ENCODE measurements around the gene LCOR.

LCOR gene

GRCh38 chr10:96910488-96911395 lies 78.6 kb downstream of the LCOR start:
- peaks cover 58% of the 10 kb centered on the region for H3K36me3 ChIP-seq (ENCODE audit: insufficient read depth, low read length)
- peaks cover 7% of the 10 kb centered on the region for H3K4me1 ChIP-seq (ENCODE audit: insufficient read depth, low read length)
- no peaks in the 10 kb centered on the region for H3K27me3 ChIP-seq (ENCODE audit: insufficient read depth, low read length)
- peaks cover 1% of the 10 kb centered on the region for H3K9me3 ChIP-seq (ENCODE audit: low read length)
- H3K4me3 ChIP-seq (ENCODE audit: low read length): no peak overlapping the region
- no peak overlapping the region for H2AFZ ChIP-seq (ENCODE audit: low read depth, low read length)

GRCh38 chr10:96912405-96912804 lies 80.3 kb downstream of the LCOR start:
- no peaks in the 10 kb centered on the region for H3K4me1 ChIP-seq (ENCODE audit: insufficient read depth, low read length)
- H3K9me3 ChIP-seq (ENCODE audit: low read length): peaks cover 1% of the 10 kb centered on the region
- no peak overlapping the region for H2AFZ ChIP-seq (ENCODE audit: low read depth, low read length)
- no peak overlapping the region for H3K4me3 ChIP-seq (ENCODE audit: low read length)
- peaks cover 60% of the 10 kb centered on the region for H3K36me3 ChIP-seq (ENCODE audit: insufficient read depth, low read length)
- H3K27me3 ChIP-seq (ENCODE audit: insufficient read depth, low read length): no peaks in the 10 kb centered on the region

- Histone ChIP-seq H3K27me3 (ENCODE audit: insufficient read depth, low read length) (no peaks in the 10 kb centered on the region), H2AFZ (ENCODE audit: low read depth, low read length) (no peak overlapping the region), H3K36me3 (ENCODE audit: insufficient read depth, low read length) (peaks cover 51% of the 10 kb centered on the region), H3K4me1 (ENCODE audit: insufficient read depth, low read length) (no peaks in the 10 kb centered on the region), H3K9me3 (ENCODE audit: low read length) (peaks cover 1% of the 10 kb centered on the region), H3K4me3 (ENCODE audit: low read length) (no peak overlapping the region)
Measured at GRCh38 chr10:96913906-96914305, 81.8 kb downstream of the LCOR start.

- Histone ChIP-seq H3K27me3 (ENCODE audit: insufficient read depth, low read length) (no peaks in the 10 kb centered on the region), H3K9me3 (ENCODE audit: low read length) (peaks cover 1% of the 10 kb centered on the region), H2AFZ (ENCODE audit: low read depth, low read length) (no peak overlapping the region), H3K4me1 (ENCODE audit: insufficient read depth, low read length) (no peaks in the 10 kb centered on the region), H3K4me3 (ENCODE audit: low read length) (no peak overlapping the region), H3K36me3 (ENCODE audit: insufficient read depth, low read length) (peaks cover 35% of the 10 kb centered on the region)
Measured at GRCh38 chr10:96917628-96918027, 85.5 kb downstream of the LCOR start.

GRCh38 chr10:96918214-96919002 lies 86.3 kb downstream of the LCOR start:
- Histone ChIP-seq H3K9me3 (ENCODE audit: low read length) (peaks cover 1% of the 10 kb centered on the region), H3K4me3 (ENCODE audit: low read length) (no peak overlapping the region), H3K36me3 (ENCODE audit: insufficient read depth, low read length) (peaks cover 32% of the 10 kb centered on the region), H2AFZ (ENCODE audit: low read depth, low read length) (no peak overlapping the region), H3K4me1 (ENCODE audit: insufficient read depth, low read length) (no peaks in the 10 kb centered on the region), H3K27me3 (ENCODE audit: insufficient read depth, low read length) (no peaks in the 10 kb centered on the region)

- Histone ChIP-seq H2AFZ (ENCODE audit: low read depth, low read length) (no peak overlapping the region), H3K4me1 (ENCODE audit: insufficient read depth, low read length) (no peaks in the 10 kb centered on the region), H3K9me3 (ENCODE audit: low read length) (peaks cover 1% of the 10 kb centered on the region), H3K27me3 (ENCODE audit: insufficient read depth, low read length) (no peaks in the 10 kb centered on the region), H3K4me3 (ENCODE audit: low read length) (no peak overlapping the region), H3K36me3 (ENCODE audit: insufficient read depth, low read length) (peaks cover 21% of the 10 kb centered on the region)
Measured at GRCh38 chr10:96919785-96920430, 87.8 kb downstream of the LCOR start.

- Histone ChIP-seq H3K4me3 (ENCODE audit: low read length) (no peak overlapping the region), H3K9me3 (ENCODE audit: low read length) (no peaks in the 10 kb centered on the region), H2AFZ (ENCODE audit: low read depth, low read length) (no peak overlapping the region), H3K27me3 (ENCODE audit: insufficient read depth, low read length) (no peaks in the 10 kb centered on the region), H3K36me3 (ENCODE audit: insufficient read depth, low read length) (peaks cover 23% of the 10 kb centered on the region), H3K4me1 (ENCODE audit: insufficient read depth, low read length) (no peaks in the 10 kb centered on the region)
Measured at GRCh38 chr10:96921655-96922054, 89.6 kb downstream of the LCOR start.

GRCh38 chr10:96922978-96923948 lies 91.2 kb downstream of the LCOR start:
- Histone ChIP-seq H3K9me3 (ENCODE audit: low read length) (peaks cover 7% of the 10 kb centered on the region), H3K27me3 (ENCODE audit: insufficient read depth, low read length) (no peaks in the 10 kb centered on the region), H3K36me3 (ENCODE audit: insufficient read depth, low read length) (peaks cover 30% of the 10 kb centered on the region), H2AFZ (ENCODE audit: low read depth, low read length) (no peak overlapping the region), H3K4me1 (ENCODE audit: insufficient read depth, low read length) (no peaks in the 10 kb centered on the region), H3K4me3 (ENCODE audit: low read length) (no peak overlapping the region)

- Histone ChIP-seq H3K36me3 (ENCODE audit: insufficient read depth, low read length) (peaks cover 28% of the 10 kb centered on the region), H3K4me1 (ENCODE audit: insufficient read depth, low read length) (no peaks in the 10 kb centered on the region), H3K4me3 (ENCODE audit: low read length) (no peak overlapping the region)
Measured at GRCh38 chr10:96924861-96925260, 92.8 kb downstream of the LCOR start.

GRCh38 chr10:96930469-96930868 lies 98.4 kb downstream of the LCOR start:
- Histone ChIP-seq H3K36me3 (ENCODE audit: insufficient read depth, low read length) (peaks cover 25% of the 10 kb centered on the region), H2AFZ (ENCODE audit: low read depth, low read length) (no peak overlapping the region), H3K27me3 (ENCODE audit: insufficient read depth, low read length) (no peaks in the 10 kb centered on the region), H3K4me1 (ENCODE audit: insufficient read depth, low read length) (no peaks in the 10 kb centered on the region), H3K9me3 (ENCODE audit: low read length) (peaks cover 9% of the 10 kb centered on the region), H3K4me3 (ENCODE audit: low read length) (no peak overlapping the region)

More at GRCh38 chr10:96924861-96925260, 92.8 kb downstream of the LCOR start:
- H2AFZ ChIP-seq (ENCODE audit: low read depth, low read length): no peak overlapping the region
- H3K9me3 ChIP-seq (ENCODE audit: low read length): peaks cover 9% of the 10 kb centered on the region
- no peaks in the 10 kb centered on the region for H3K27me3 ChIP-seq (ENCODE audit: insufficient read depth, low read length)

- Histone ChIP-seq H3K36me3 (ENCODE audit: insufficient read depth, low read length) (peaks cover 20% of the 10 kb centered on the region), H3K9me3 (ENCODE audit: low read length) (peaks cover 9% of the 10 kb centered on the region), H3K27me3 (ENCODE audit: insufficient read depth, low read length) (no peaks in the 10 kb centered on the region), H3K4me3 (ENCODE audit: low read length) (no peak overlapping the region), H2AFZ (ENCODE audit: low read depth, low read length) (no peak overlapping the region), H3K4me1 (ENCODE audit: insufficient read depth, low read length) (no peaks in the 10 kb centered on the region)
Measured at GRCh38 chr10:96935148-96935547, 103.0 kb downstream of the LCOR start.

GRCh38 chr10:96935810-96936209 lies 103.7 kb downstream of the LCOR start:
- Histone ChIP-seq H3K4me1 (ENCODE audit: insufficient read depth, low read length) (no peaks in the 10 kb centered on the region), H3K9me3 (ENCODE audit: low read length) (peaks cover 9% of the 10 kb centered on the region), H3K27me3 (ENCODE audit: insufficient read depth, low read length) (no peaks in the 10 kb centered on the region), H2AFZ (ENCODE audit: low read depth, low read length) (no peak overlapping the region), H3K36me3 (ENCODE audit: insufficient read depth, low read length) (peaks cover 20% of the 10 kb centered on the region), H3K4me3 (ENCODE audit: low read length) (no peak overlapping the region)
